Left ventricle myocardium inferior (tissue), 1 donor: ENCODE measurements around the gene BCL6B. TPM values are rescaled to one million over a fixed set of nuclear protein-coding genes. Genes with fewer than 3 reads are reported as not detected.
"Not testable (repeated sequence)": the region's sequence is repeated elsewhere in the genome, so short reads cannot be mapped to it uniquely, and the experiment has no call there.

Source experiments
- DNase-seq: peaks from one replicate; pipeline ENCODE4 v3.0.0-alpha.2; 2020
- H3K27ac ChIP-seq: fragments of 200-600 bp; replicated peaks from 2 replicates; pipeline ENCODE4 v1.8.0; 2021
- H3K27me3 ChIP-seq: fragments of 200-600 bp; 2 replicates; pipeline ENCODE4 v1.8.0; 2021; ENCODE audit warnings: low read depth
- H3K36me3 ChIP-seq: fragments of 200-600 bp; 2 replicates; pipeline ENCODE4 v1.8.0; 2021
- H3K4me1 ChIP-seq: fragments of 200-600 bp; 2 replicates; pipeline ENCODE4 v1.8.0; 2021
- H3K4me3 ChIP-seq: fragments of 200-600 bp; 2 replicates; pipeline ENCODE4 v1.8.0; 2021; ENCODE audit warnings: mild to moderate bottlenecking, moderate library complexity
- H3K9me3 ChIP-seq: fragments of 200-600 bp; replicated peaks from 2 replicates; pipeline ENCODE4 v1.8.0; 2021
- intact Hi-C: fragments of 100-400 bp; cut with micrococcal nuclease; formaldehyde crosslinking; loops from one replicate; pipeline ENCODE4 v1.11.0; 2022
- long read RNA-seq: library from polyadenylated mRNA; unstranded; transcript quantifications from one replicate; pipeline ENCODE4 v2.0.0, GENCODE V29; 2021
- total RNA-seq: library from RNA; stranded (reverse); fragmentation: NEBNext Ultra II Directional; extraction: Animal tissue kit (Norgen Biotek cat#: 25700); gene quantifications from one replicate; pipeline ENCODE4 v1.2.1, GENCODE V29; 2021
- TF ChIP-seq, protein P1 (sequence below): fragments of 200-600 bp; IDR thresholded peaks from 2 replicates; pipeline ENCODE4 v1.8.0; 2021; ENCODE audit warnings: antibody characterized with exemption, mild to moderate bottlenecking, borderline replicate concordance
- donor health status: DM: no; HTN: yes; CAD: no; lungs with severe emphysema.

BCL6B gene, protein sequence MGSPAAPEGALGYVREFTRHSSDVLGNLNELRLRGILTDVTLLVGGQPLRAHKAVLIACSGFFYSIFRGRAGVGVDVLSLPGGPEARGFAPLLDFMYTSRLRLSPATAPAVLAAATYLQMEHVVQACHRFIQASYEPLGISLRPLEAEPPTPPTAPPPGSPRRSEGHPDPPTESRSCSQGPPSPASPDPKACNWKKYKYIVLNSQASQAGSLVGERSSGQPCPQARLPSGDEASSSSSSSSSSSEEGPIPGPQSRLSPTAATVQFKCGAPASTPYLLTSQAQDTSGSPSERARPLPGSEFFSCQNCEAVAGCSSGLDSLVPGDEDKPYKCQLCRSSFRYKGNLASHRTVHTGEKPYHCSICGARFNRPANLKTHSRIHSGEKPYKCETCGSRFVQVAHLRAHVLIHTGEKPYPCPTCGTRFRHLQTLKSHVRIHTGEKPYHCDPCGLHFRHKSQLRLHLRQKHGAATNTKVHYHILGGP
- 13.7 TPM for total RNA-seq
- long read RNA-seq, partial matches to known transcripts = 8 of 9 reads
- long read RNA-seq, other reads (novel, unspliced or antisense) = 0 of 9 reads

DNA sequence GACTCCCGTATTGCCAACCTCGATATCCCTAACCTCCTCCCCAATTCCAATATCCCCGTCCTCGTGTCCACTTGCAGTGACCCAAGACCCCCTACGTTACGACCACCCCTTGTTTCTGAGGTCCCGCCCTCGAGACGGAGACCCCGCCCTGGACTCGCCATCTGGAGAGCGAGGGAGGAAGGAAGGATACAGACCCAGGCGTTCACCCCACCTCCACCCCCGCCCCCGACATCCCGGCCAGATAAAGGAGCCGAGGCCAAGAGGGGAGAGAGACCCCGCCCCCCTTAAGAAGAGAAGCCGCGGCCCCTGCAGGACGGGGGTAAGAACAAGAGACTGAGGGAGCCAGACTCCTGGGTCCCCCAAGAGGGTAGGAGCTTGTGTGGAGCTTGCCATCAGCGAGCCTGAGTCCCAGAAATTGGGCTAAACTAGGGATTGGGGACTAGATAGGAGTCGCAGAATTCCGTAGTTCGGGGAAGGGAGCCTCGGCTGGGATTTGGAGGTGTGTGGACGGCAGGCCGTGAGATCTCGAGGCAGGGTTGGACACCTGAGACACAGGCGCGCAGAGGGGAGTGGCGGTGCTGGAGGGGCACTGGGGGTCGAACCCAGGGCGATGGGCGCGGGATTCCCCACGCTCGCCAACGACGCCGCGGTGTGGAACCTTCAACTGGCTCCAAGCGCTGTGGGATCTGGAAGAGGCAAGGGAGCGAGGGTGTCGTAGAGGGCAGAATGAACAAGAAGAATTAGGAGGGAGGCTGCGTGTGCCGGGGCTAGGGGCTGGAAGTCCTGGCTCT lies at the start of gene BCL6B:
BCL6B (plus strand) TSS at position 270 of the 791 bp plus-strand sequence. CDS start 622 bp downstream, outside the sequence.
- intact Hi-C loops = no loop called here
- Histone ChIP-seq H3K9me3 (no peaks in the 10 kb centered on the region), H3K4me1 (peaks cover 91% of the 10 kb centered on the region), H3K36me3 (peaks cover 4% of the 10 kb centered on the region), H3K27me3 (peaks cover 20% of the 10 kb centered on the region), H3K27ac (peak within 1 kb of the TSS; percentile 99), H3K4me3 (peak within 1 kb of the TSS; percentile 68)
- TF ChIP-seq, protein P1, sequence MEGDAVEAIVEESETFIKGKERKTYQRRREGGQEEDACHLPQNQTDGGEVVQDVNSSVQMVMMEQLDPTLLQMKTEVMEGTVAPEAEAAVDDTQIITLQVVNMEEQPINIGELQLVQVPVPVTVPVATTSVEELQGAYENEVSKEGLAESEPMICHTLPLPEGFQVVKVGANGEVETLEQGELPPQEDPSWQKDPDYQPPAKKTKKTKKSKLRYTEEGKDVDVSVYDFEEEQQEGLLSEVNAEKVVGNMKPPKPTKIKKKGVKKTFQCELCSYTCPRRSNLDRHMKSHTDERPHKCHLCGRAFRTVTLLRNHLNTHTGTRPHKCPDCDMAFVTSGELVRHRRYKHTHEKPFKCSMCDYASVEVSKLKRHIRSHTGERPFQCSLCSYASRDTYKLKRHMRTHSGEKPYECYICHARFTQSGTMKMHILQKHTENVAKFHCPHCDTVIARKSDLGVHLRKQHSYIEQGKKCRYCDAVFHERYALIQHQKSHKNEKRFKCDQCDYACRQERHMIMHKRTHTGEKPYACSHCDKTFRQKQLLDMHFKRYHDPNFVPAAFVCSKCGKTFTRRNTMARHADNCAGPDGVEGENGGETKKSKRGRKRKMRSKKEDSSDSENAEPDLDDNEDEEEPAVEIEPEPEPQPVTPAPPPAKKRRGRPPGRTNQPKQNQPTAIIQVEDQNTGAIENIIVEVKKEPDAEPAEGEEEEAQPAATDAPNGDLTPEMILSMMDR = no peak
- DNase-seq = no peak

DNA sequence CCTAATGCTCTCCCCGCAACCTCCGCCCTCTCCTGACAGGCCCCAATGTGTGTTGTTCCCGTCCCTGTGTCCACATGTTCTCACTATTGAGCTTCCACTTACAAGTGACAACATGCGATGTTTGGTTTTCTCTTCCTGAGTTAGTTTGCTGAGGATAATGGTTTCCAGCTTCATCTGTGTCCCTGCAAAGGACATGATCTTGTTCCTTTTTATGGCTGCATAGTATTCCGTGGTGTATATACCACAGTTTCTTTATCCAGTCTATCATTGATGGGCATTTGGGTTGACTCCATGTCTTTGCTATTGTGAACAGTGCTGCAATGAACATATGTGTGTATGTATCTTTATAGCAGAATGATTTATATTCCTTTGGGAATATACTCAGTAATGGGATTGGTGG lies 43.4 kb upstream of the BCL6B start:
- H3K4me1 ChIP-seq, H3K36me3 ChIP-seq, H3K4me3 ChIP-seq, H3K27ac ChIP-seq, H3K27me3 ChIP-seq, intact Hi-C loops, DNase-seq, H3K9me3 ChIP-seq: not testable (repeated sequence)

DNA sequence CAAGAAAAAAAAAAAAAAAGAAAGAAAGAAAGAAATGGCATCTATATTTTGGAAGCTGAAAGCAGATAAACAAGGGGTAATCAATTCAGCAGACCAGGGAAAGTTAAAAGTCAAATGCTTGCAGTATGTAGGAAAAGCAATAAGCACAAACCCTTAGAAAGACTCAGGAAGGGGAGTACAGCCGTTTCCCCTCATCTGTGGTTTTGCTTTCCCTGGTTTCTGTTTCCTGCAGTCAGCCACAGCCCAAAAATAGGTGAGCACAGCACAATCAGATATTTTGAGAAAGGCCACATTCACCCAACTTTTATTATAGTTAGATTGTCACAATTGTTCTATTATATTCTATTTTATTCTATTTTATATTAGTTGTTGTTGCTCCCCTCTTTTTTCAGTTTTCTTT lies 41.4 kb upstream of the BCL6B start:
- no peak for DNase-seq
- Histone ChIP-seq H3K27me3 (no peaks in the 10 kb centered on the region), H3K4me1 (no peaks in the 10 kb centered on the region), H3K9me3 (peaks cover 9% of the 10 kb centered on the region), H3K27ac (no peak overlapping the region), H3K4me3 (no peak overlapping the region), H3K36me3 (no peaks in the 10 kb centered on the region)
- intact Hi-C loops = no loop called here
- TF ChIP-seq, protein P1 = no peak

DNA sequence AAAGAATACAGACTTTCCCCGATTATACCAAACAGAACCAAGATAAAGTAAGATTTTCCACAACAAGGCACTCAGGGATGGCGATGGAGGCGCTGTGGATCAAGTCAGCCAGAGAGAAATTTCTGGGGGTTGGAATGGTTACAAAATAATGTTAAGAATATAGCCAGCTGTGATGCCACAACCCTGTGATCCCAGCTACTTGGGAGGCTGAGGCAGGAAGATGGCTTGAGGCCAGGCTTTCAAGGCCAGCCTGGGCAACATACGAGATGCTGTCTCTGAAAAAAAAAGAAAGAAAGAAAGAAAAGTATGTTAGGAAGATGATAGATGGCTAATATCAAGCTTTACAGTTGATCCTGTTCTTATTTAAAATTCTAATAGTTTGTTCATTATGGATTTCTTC lies 37.6 kb upstream of the BCL6B start:
- Histone ChIP-seq H3K27ac (no peak overlapping the region), H3K36me3 (no peaks in the 10 kb centered on the region), H3K4me1 (no peaks in the 10 kb centered on the region), H3K9me3 (peaks cover 5% of the 10 kb centered on the region), H3K4me3 (no peak overlapping the region), H3K27me3 (no peaks in the 10 kb centered on the region)
- DNase-seq = no peak
- TF ChIP-seq, protein P1 = no peak
- intact Hi-C loops = no loop called here

DNA sequence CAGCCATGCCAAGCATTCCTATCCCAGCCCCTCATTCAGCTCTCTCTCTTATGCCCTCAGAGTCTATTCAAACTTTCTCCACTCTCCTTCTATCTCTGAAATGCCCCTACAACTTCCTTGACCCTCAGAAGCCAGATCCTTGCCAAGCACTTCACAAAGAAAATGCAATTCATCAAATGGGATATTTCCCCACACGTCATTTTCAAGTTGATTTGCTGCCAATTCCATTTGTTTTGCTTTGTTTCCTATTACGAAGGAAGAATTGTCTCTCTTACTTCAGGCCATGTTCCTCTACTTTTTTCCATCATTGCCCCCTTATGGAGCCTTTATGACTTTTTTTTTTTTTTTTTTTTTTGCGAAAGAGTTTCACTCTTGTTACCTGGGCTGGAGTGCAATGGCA lies 36.2 kb upstream of the BCL6B start:
- intact Hi-C loops = no loop called here
- no peaks in the 10 kb centered on the region for H3K4me1 ChIP-seq
- TF ChIP-seq, protein P1 = no peak
- H3K4me3 ChIP-seq = no peak overlapping the region
- no peaks in the 10 kb centered on the region for H3K27me3 ChIP-seq
- H3K9me3 ChIP-seq = no peaks in the 10 kb centered on the region
- H3K27ac ChIP-seq = no peak overlapping the region
- DNase-seq = no peak
- no peaks in the 10 kb centered on the region for H3K36me3 ChIP-seq
